MG63 (cell line): ENCODE results near the gene CDK13. TPM values are rescaled to one million over a fixed set of nuclear protein-coding genes. Genes with fewer than 3 reads are reported as not detected.

ENCODE experiments used
- DNase-seq: peaks from one replicate; pipeline ENCODE4 v3.0.0-alpha.2; 2020
- H3K27me3 ChIP-seq: fragments of 250-450 bp; sonication (Bioruptor Pico); 2 replicates; pipeline ENCODE4 v1.5.1; 2020; ENCODE audit warnings: mild to moderate bottlenecking, moderate library complexity
- H3K36me3 ChIP-seq: fragments of 250-450 bp; sonication (Bioruptor Pico); 2 replicates; pipeline ENCODE4 v1.5.1; 2020; ENCODE audit warnings: mild to moderate bottlenecking, moderate library complexity
- H3K4me3 ChIP-seq: fragments of 250-450 bp; sonication (Bioruptor Pico); 2 replicates; pipeline ENCODE4 v1.5.1; 2020; ENCODE audit warnings: mild to moderate bottlenecking, moderate library complexity
- H3K9me3 ChIP-seq: fragments of 250-450 bp; sonication (Bioruptor Pico); 2 replicates; pipeline ENCODE4 v1.5.1; 2020; ENCODE audit warnings: mild to moderate bottlenecking, moderate library complexity
- total RNA-seq: library from RNA; depleted of rRNA; stranded (reverse); fragments of >200 nt; shearing (Covaris generic); gene quantifications from 2 replicates; pipeline ENCODE4 v1.2.3, GENCODE V29; 2014; ENCODE audit warnings: low replicate concordance

Gene CDK13
- total RNA-seq, 1 experiment from 2014 or later: 24.1 TPM

DNA sequence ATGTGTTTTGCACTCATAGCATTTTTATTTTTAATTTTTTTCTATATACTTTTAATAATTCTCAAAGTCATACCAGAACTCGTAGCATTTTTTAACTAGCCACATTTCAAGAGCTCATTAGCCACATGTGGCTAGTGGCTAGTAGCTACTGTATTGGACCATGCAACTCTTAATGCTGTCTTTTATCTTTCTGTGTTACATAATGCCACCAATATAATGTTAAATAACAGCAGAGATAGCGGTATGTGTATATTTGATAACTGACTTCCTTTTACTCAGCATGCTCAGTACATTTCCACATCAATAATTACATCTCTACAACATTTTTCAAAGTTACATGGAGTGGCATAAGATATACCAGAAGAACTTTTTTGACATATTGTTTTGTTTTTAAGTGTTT, 91.4 kb downstream of the CDK13 start:
- no peaks in the 10 kb centered on the region for H3K27me3 ChIP-seq
- no peak overlapping the region for H3K4me3 ChIP-seq
- no peaks in the 10 kb centered on the region for H3K9me3 ChIP-seq
- 0 out of 2 replicates have a peak, but pooled peaks cover 2% of the 10 kb centered on the region for H3K36me3 ChIP-seq
- no peak for DNase-seq

DNA sequence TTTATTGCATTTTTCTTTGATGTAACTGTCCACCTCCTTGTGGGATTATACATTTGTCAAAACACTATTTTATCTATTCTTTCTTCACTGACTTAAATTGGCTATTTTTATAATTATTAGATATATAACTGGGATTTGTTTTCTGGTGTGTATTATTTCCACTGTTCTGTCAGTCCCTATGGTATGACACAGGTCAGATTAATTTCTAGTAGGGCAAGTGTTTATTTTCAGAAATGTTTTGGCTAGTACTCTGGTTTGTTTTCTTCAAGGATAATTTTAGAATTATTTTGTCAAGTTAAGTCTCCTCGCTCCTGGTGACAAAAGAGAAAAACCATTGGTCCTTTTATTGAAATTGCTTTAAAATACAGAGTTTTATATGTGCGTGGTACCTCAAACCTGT, 93.1 kb downstream of the CDK13 start:
- Histone ChIP-seq H3K27me3 (no peaks in the 10 kb centered on the region), H3K36me3 (0 out of 2 replicates have a peak, but pooled peaks cover 2% of the 10 kb centered on the region), H3K4me3 (no peak overlapping the region), H3K9me3 (no peaks in the 10 kb centered on the region)
- no peak for DNase-seq

DNA sequence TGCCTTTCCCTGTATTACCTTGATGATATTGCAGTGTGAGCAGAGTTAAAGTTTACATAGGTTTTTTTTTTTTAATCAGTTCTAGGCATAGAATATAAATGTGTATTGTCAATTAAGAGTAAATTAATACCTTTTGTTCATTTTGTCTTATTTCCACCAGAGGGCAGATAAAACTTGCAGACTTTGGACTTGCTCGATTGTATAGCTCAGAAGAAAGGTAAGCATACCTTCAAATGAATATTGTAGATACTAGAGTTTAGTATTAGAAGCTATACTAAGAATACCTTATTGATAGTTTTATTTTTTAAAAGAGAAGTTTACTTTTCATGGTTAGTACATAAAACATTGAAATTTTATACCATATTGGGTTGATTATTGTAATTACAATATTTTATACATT, 97.6 kb downstream of the CDK13 start:
- Histone ChIP-seq H3K27me3 (no peaks in the 10 kb centered on the region), H3K36me3 (0 out of 2 replicates have a peak, but pooled peaks cover 2% of the 10 kb centered on the region), H3K9me3 (no peaks in the 10 kb centered on the region), H3K4me3 (no peak overlapping the region)
- DNase-seq: no peak

DNA sequence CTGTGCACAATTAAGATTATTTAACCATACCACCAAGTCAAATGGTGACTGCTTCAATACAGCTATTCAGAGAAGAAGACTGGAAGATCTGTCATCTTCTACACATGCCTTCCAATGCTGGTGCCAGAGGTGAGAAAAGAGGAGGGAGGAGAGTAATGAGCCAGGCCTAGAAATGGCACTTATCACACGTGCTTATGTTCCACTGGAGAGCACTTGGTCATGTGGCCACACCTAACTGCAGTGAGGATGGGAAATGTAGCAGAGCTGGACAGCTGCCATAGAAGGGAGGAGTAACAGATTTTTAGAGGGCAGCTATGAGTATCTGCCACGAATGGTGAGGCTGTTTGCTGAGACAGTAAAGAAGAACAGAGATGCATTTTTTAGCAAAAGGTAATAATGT, 107.2 kb downstream of the CDK13 start:
- H3K9me3 ChIP-seq: no peaks in the 10 kb centered on the region
- H3K36me3 ChIP-seq: peaks cover 17% of the 10 kb centered on the region
- H3K27me3 ChIP-seq: no peaks in the 10 kb centered on the region
- no peak for DNase-seq
- no peak overlapping the region for H3K4me3 ChIP-seq

DNA sequence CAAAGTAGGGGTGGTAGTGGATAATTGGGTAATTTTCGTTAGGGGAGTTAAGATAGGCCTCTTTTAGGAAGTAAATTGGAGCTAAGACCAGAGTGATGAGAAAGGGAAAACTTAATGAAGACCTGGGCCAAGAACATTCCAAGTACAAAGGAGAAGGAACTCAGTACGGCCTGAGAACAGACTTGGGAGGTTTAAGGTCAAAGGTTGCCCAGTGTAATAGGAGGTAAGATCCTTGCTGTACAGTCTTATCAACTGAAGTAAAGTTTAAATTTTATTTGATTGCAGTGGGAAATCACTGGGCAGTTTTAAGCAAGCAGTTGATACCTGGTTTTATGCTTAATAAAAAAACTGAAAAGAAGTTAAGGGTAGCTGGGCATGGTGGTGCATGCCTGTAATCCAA, 108.0 kb downstream of the CDK13 start:
- Histone ChIP-seq H3K27me3 (no peaks in the 10 kb centered on the region), H3K4me3 (no peak overlapping the region), H3K36me3 (peaks cover 22% of the 10 kb centered on the region), H3K9me3 (no peaks in the 10 kb centered on the region)
- DNase-seq: no peak

DNA sequence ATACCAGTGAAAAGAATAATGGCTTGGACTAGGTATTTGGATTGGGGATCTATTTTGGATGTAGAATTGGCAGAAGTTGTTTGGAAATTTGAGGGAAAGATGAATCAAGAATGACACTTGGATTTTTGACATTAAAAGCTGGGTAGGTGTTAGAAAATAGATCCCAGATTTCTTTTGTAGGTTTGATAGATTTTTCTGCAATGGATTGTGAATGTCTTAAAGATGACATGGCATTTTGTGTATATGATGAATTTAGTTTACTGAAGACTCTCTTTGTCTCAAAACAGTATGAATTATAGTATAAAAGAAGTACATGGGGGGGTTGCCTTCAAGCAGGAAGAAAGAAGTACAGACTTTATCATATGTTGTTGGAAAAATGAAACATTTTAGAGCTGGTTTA, 108.6 kb downstream of the CDK13 start:
- no peaks in the 10 kb centered on the region for H3K9me3 ChIP-seq
- peaks cover 26% of the 10 kb centered on the region for H3K36me3 ChIP-seq
- H3K27me3 ChIP-seq: no peaks in the 10 kb centered on the region
- H3K4me3 ChIP-seq: no peak overlapping the region
- no peak for DNase-seq

DNA sequence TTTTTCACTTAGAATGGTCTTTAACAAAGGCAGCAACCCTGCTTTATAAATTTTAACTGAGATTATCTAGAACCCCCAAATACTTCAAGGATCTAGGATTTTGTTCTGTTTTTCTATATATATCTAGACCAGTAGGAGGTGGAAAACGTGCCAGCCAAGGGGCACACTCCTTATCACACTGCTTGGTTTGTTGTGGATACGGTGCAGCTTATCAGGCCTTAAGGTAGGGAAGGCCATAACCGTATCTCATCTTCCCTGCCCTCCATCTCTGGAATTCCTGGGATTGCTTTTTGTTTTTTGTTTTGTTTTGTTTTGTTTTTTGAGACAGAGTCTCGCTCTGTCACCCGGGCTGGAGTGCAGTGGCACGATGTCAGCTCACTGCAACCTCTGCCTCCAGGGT, 109.0 kb downstream of the CDK13 start:
- Histone ChIP-seq H3K27me3 (no peaks in the 10 kb centered on the region), H3K36me3 (peaks cover 26% of the 10 kb centered on the region), H3K4me3 (no peak overlapping the region), H3K9me3 (no peaks in the 10 kb centered on the region)
- no peak for DNase-seq

DNA sequence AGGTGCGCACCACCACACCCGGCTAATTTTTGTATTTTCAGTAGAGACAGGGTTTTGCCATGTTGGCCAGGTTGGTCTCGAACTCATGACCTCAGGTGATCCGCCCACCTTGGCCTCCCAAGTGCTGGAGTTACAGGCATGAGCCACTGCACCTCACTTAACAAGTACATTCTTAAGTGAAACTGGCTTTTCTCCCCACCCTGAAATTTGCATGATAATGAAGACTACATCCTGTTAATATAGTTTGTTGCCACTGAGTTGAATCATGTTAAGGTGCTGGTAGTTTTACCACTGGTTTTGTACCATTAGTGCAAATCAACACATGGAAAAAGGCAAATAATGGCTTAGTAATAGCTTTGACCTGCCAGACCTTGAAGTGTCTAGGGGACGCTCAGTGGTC, 122.2 kb downstream of the CDK13 start:
- Histone ChIP-seq H3K27me3 (no peaks in the 10 kb centered on the region), H3K36me3 (peaks cover 1% of the 10 kb centered on the region), H3K9me3 (no peaks in the 10 kb centered on the region), H3K4me3 (no peak overlapping the region)
- no peak for DNase-seq

DNA sequence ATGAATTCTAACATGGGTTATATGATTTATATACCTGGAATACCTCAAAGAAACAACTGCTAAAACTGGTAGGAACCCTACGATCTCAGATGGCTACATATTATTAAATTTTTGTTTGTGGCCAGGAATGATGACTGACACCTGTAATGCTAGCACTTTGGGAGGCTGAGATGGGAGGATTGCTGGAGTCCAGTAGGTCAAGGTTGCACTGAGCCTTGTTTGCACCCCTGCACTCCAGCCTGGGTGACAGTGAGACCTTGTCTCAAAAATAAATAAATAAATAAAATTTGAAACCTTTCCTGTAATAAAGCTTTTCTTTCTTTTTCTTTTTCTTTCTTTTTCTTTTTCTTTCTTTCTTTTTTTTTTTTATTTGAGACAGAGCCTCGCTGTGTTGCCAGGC, 123.2 kb downstream of the CDK13 start:
- no peak overlapping the region for H3K4me3 ChIP-seq
- no peaks in the 10 kb centered on the region; the same call in 1 of the 2 replicates for H3K36me3 ChIP-seq
- H3K27me3 ChIP-seq: no peaks in the 10 kb centered on the region
- H3K9me3 ChIP-seq: no peaks in the 10 kb centered on the region
- no peak for DNase-seq

DNA sequence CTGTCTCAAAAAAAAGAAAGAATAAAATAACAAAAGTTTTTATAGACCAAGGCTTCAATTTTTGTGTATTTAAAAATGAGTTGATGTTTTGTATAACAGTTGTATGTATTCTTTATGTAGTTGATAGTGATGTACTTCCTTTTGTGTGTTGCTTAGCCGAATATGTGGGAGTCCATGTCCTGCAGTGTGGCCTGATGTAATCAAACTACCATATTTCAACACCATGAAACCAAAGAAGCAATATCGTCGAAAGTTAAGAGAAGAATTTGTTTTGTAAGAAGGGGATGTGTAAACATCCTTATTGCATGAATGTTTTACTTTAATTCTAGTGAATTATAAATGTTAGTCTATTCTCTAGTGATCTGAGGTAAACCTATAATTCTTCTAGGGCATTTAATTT, 127.8 kb downstream of the CDK13 start:
- Histone ChIP-seq H3K9me3 (no peaks in the 10 kb centered on the region), H3K36me3 (peaks cover 13% of the 10 kb centered on the region), H3K4me3 (no peak overlapping the region), H3K27me3 (no peaks in the 10 kb centered on the region)
- DNase-seq: no peak

DNA sequence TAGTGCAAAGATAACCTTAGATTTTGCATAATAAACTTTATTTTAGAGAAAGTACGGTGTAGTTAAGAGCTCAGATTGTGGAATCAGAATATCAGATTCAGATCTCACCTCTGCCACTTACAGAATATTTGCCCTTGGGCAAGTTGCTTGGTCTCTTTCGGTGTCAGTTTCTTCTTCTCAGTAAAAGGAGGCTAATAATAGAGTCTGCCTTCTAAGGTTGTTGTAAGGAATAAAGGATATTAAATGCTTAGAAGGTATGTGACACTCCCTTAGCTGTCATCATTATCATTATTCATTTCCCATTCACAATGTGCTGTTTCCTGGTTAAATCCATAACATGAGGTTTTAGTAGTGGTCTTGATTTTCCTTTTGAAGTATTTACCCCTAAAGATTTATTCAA, 142.1 kb downstream of the CDK13 start:
- Histone ChIP-seq H3K27me3 (no peaks in the 10 kb centered on the region), H3K4me3 (no peak overlapping the region), H3K9me3 (no peaks in the 10 kb centered on the region), H3K36me3 (peaks cover 66% of the 10 kb centered on the region)
- no peak for DNase-seq

DNA sequence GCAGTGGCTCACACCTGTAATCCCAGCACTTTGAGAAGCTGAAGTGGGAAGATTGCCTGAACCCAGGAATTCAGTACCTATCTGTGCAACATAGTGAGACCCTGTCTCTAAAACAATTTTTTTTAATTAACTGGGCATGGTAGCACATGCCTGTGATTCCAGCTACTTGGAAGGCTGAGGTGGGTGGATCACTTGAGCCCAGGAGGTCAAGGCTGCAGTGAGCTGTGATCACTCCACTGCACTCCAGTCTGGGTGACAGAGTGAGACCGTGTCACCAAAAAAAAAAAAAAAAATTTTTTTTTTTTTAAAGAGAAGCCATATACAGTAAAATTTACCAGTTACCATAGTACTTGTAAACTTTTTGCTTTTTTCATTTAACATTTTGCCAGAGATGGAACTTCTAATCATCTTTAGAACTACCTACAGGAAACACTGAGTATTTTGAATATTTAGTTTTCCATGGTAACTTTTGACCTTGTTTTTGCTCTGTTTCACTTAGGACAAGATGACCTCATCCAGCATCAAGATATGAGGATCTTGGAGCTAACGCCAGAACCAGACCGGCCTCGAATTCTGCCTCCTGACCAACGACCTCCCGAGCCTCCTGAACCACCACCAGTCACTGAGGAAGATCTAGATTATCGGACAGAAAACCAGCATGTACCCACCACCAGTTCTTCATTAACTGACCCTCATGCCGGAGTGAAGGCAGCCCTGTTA, 143.7 kb downstream of the CDK13 start:
- Histone ChIP-seq H3K9me3 (no peaks in the 10 kb centered on the region), H3K36me3 (peaks cover 59% of the 10 kb centered on the region), H3K27me3 (no peaks in the 10 kb centered on the region), H3K4me3 (no peak overlapping the region)
- DNase-seq: no peak

DNA sequence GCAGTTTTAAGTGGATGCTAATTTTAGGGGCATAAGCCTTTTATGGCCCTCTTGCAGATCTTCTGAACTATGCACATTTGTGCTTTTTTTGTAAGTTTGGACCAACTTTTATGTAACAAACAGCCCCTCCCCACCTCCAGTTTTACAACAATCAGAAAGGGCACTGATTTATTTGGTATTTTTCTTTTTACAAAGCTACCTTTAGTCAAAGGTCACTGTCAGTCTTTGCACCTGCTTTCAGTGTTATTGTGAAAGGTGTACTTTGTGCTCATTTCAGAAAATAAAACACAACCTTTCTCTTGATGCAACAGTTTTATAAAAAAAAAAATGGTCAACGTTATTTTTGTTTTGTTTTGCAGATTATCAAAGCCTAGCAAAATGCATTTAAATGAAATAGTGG, 145.2 kb downstream of the CDK13 start:
- Histone ChIP-seq H3K4me3 (no peak overlapping the region), H3K27me3 (no peaks in the 10 kb centered on the region), H3K36me3 (peaks cover 46% of the 10 kb centered on the region), H3K9me3 (no peaks in the 10 kb centered on the region)
- DNase-seq: no peak

DNA sequence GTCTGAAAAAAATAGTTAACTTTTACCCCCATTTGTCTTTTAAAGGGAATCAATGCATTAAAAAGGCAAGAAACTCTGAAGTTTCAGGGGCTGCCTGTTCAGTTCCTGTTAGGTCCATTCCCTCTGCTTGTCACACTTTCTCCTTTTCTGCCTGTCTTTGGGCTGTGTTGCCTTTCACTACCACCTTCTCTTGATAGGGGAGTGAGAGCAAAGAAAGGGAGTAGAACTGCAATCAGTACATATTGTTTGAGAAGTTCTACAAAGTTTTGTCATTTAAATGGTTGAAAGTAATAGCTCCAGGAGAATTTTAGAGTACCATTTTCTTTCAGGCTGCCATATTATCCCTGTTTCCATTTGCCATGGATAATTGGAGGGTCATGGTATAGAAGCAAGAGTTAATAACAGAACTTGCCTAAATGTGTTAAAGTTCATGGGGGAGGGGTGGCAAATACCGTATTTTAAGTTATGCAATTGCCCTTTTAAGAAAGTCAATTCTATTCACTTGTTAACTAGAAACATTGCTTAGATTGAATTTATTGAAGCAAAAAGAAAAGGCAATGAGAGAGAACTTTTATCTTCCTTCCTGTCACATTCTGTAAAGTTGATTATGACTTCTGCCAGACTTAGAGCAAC, 145.8 kb downstream of the CDK13 start:
- DNase-seq: no peak

DNA sequence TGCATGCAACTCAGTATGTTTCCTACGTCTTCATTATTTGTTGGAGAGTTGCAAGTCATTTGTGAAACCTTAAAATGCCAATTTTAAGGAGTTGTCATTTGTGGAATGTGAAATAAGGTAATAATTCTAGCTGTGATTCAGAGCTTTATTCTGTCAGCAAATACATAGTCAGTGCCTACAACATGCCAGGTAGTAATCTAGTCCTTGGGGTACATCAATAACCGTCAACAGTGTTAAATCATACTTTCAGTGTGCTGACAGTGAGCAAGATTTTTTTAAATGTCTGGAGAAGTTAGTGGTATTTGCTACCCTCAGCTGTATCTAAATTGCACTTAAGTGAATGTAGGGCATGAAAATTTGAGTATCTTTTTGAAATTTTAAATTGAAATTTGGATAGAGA, 147.7 kb downstream of the CDK13 start:
- H3K36me3 ChIP-seq: peaks cover 30% of the 10 kb centered on the region
- DNase-seq: no peak
- H3K27me3 ChIP-seq: no peaks in the 10 kb centered on the region
- H3K9me3 ChIP-seq: no peaks in the 10 kb centered on the region
- no peak overlapping the region for H3K4me3 ChIP-seq

More for the DNA sequence above, 145.8 kb downstream of the CDK13 start:
- peaks cover 41% of the 10 kb centered on the region for H3K36me3 ChIP-seq
- no peaks in the 10 kb centered on the region for H3K27me3 ChIP-seq
- no peaks in the 10 kb centered on the region for H3K9me3 ChIP-seq
- no peak overlapping the region for H3K4me3 ChIP-seq

DNA sequence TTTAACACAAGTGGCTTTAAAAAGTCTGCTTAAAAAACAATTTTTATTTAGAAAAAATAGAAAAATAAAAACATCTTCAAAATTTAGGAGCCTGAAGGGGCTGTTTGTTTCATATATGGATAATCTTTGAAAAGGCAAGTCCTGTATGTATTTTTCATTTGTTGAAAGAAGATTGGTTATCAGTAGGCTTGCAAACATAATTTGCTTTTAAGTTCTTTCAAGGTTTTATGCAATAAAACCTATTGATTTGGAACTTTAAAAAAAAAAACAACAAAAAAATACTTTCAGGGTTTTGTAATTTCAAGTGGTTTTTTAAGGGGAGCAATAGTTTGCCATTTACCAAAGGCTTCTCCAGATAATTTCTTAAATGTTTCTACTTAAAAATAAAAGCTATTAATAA, 148.8 kb downstream of the CDK13 start:
- Histone ChIP-seq H3K27me3 (no peaks in the 10 kb centered on the region), H3K36me3 (peaks cover 22% of the 10 kb centered on the region), H3K9me3 (no peaks in the 10 kb centered on the region), H3K4me3 (no peak overlapping the region)
- no peak for DNase-seq

DNA sequence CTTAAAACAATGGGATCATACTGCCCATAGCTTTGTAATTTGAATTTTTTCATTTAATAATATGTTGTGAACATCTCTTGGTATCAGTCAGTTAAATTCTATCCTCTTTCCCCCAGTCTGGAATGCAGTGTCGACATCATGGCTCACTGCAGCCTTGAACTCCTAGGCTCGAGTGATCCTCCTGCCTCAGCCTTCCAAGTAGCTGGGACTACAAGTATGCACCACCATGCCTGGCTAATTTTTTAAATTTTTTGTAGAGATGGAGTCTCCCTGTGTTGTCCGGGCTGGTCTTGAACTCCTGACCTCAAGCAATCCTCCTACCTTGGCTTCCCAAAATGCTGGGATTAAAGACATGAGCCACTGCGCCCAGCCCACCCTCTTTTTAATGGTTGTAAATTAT, 149.8 kb downstream of the CDK13 start:
- H3K36me3 ChIP-seq: peaks cover 12% of the 10 kb centered on the region
- H3K4me3 ChIP-seq: no peak overlapping the region
- no peak for DNase-seq
- no peaks in the 10 kb centered on the region for H3K9me3 ChIP-seq
- no peaks in the 10 kb centered on the region for H3K27me3 ChIP-seq

DNA sequence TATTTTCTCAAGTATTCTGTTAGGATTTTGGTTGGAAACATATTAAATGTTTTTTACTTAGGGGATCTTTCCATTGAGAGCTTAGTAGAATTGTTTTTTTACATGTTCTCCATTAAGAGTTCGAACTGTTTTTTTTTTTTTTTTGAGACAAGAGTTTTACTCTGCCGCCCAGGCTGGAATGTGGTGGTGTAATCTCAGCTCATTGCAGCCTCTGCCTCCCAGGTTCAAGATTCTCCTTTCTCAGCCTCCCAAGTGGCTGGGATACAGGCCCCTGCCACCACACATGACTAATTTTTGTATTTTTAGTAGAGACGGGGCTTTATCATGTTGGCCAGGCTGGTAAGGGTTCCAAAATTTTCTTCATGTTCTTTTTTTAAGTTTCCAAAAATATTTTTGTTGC, 151.1 kb downstream of the CDK13 start:
- Histone ChIP-seq H3K27me3 (no peaks in the 10 kb centered on the region), H3K36me3 (peaks cover 3% of the 10 kb centered on the region), H3K4me3 (no peak overlapping the region), H3K9me3 (no peaks in the 10 kb centered on the region)
- no peak for DNase-seq
